Measurements from ENCODE around the gene PARVA. TPM values are rescaled to one million over a fixed set of nuclear protein-coding genes. Genes with fewer than 3 reads are reported as not detected.

PARVA gene
- total and polyA plus RNA-seq, 7 donors: 15.7 to 195 (median 110) TPM

- TF ChIP-seq POLR2A (IDR thresholded peaks at IDR 0.05): no peak
- TF ChIP-seq POLR2AphosphoS5 (IDR thresholded peaks at IDR 0.05): no peak
- no peak for TF ChIP-seq CTCF (IDR thresholded peaks at IDR 0.05)
- TF ChIP-seq EP300 (IDR thresholded peaks at IDR 0.05): no peak
- intact Hi-C loops (cut with DNase I): no loop called here
- Histone ChIP-seq H3K36me3 (peaks cover 0 to 83% (median 17%) of the 10 kb centered on the region in 4 donors), H3K27me3 (no peaks in the 10 kb centered on the region), H3K4me3 (no peak overlapping the region), H3K27ac (peak overlapping the region in 3 of 4 donors; percentile 59 to 64 (median 64)), H3K9me3 (no peaks in the 10 kb centered on the region), H3K4me1 (peaks cover 0 to 25% (median 23%) of the 10 kb centered on the region in 4 donors)
- WGBS, 2 donors: 84 to 94% methylated on average over 5 of the region's 5 CpGs
- no peak for DNase-seq
These were observed 106.2 kb downstream of the PARVA start for GRCh38 chr11:12483604-12484003.

- WGBS, 2 donors: 71 to 89% methylated on average over 1 of the region's 1 CpG
- Histone ChIP-seq H3K4me1 (peaks cover 0 to 22% (median 17%) of the 10 kb centered on the region in 4 donors), H3K36me3 (peaks cover 0 to 77% (median 10%) of the 10 kb centered on the region in 4 donors), H3K4me3 (no peak overlapping the region), H3K9me3 (no peaks in the 10 kb centered on the region), H3K27ac (peak overlapping the region in 3 of 4 donors; percentile 14 to 64 (median 59)), H3K27me3 (no peaks in the 10 kb centered on the region)
- intact Hi-C loops (cut with DNase I): no loop called here
- no peak for TF ChIP-seq POLR2A (IDR thresholded peaks at IDR 0.05)
- peak in 3 of 4 experiments; percentile 24 to 57 (median 56) for TF ChIP-seq CTCF (IDR thresholded peaks at IDR 0.05)
- no peak for DNase-seq
These were observed 108.0 kb downstream of the PARVA start for GRCh38 chr11:12485328-12485727.

DNA sequence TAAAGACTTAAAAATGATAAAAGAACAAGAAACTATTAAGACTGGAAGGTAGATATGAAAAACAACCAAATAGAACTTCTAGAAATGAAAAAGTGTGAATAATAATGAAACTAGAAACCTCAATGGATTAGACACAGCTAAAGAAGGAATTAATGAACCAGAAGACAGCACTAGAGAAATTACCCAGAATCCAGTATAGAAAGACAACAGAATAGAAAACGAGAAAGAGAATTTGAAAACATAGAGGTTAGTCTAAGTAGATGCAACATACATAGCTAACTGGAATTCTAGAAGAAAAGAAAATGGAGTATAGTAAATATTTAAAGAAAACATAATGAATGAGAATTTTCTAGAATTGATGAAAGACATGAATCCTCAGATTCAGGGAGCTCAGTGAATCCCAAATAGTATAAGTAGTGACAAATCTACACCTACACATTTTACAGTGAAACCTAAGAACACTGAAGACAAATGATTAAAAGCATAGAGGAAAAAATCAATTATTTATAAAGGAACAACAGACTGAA, 111.9 kb downstream of the PARVA start:
- TF ChIP-seq CTCF (IDR thresholded peaks at IDR 0.05) (no peak), POLR2A (IDR thresholded peaks at IDR 0.05) (no peak), EP300 (IDR thresholded peaks at IDR 0.05) (no peak), POLR2AphosphoS5 (IDR thresholded peaks at IDR 0.05) (no peak)
- peaks cover 0 to 60% (median 10%) of the 10 kb centered on the region in 4 donors for H3K36me3 ChIP-seq
- H3K27ac ChIP-seq: no peak overlapping the region
- intact Hi-C loops (cut with DNase I): no loop called here
- peaks cover 0 to 2% (median 0%) of the 10 kb centered on the region in 4 donors for H3K4me1 ChIP-seq
- H3K4me3 ChIP-seq: no peak overlapping the region
- no peaks in the 10 kb centered on the region for H3K9me3 ChIP-seq
- WGBS, 2 donors: 92 to 96% methylated on average over 1 of the region's 1 CpG
- no peaks in the 10 kb centered on the region for H3K27me3 ChIP-seq
- DNase-seq: no peak

DNA sequence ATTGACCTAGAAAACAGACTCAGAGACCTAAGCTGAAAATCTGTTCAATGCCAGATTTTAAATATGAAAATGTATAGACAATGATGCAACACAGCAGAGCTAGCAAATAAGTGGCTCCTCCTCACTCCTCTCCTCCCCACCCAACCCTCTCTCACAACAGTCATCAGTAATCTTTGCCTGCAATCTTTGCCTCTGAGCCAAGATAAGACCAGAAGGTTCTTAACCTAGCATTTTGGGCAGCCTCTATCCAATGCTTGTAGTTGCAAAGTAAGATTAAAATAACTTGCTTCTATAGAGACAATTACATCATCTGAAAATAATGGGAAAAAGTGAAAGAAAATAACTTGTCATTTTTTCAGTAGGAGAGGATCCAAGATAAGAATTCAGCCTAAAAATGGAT, 117.3 kb downstream of the PARVA start:
- Histone ChIP-seq H3K4me1 (peaks cover 0 to 7% (median 0%) of the 10 kb centered on the region in 4 donors), H3K27ac (peak overlapping the region in 1 of 4 donors; percentile 6), H3K4me3 (no peak overlapping the region), H3K36me3 (peaks cover 0 to 72% (median 24%) of the 10 kb centered on the region in 4 donors), H3K27me3 (no peaks in the 10 kb centered on the region), H3K9me3 (no peaks in the 10 kb centered on the region)
- intact Hi-C loops (cut with DNase I): no loop called here
- TF ChIP-seq CTCF (IDR thresholded peaks at IDR 0.05) (no peak), POLR2AphosphoS5 (IDR thresholded peaks at IDR 0.05) (no peak), POLR2A (IDR thresholded peaks at IDR 0.05) (no peak), EP300 (IDR thresholded peaks at IDR 0.05) (no peak)
- no peak for DNase-seq

Measured in sigmoid colon (tissue), 7 donors.